Lower leg skin (tissue), 4 donors: ENCODE measurements around the gene MCTP1. TPM values are rescaled to one million over a fixed set of nuclear protein-coding genes. Genes with fewer than 3 reads are reported as not detected.

Source experiments
- DNase-seq, 2 donors: peaks; one replicate each; pipeline ENCODE4 v3.0.0-alpha.2; 2019; ENCODE audit warnings: low spot score in 2 of 2
- H3K4me3 ChIP-seq: fragments of 200-600 bp; sonication (generic); 2 replicates; pipeline ENCODE4 v1.5.1; 2017; ENCODE audit warnings: mild to moderate bottlenecking, low read depth; ENCODE audit not compliant: poor library complexity, severe bottlenecking
- CTCF ChIP-seq, 3 donors: fragments of 450-650 bp; IDR thresholded peaks; one replicate each; pipeline ENCODE4 v1.5.1; 2016; ENCODE audit warnings: antibody characterized with exemption in 3 of 3, mild to moderate bottlenecking in 3 of 3, moderate library complexity in 2 of 3
- POLR2A ChIP-seq, 2 donors: fragments of 450-650 bp; IDR thresholded peaks; one replicate each; pipeline ENCODE4 v1.6.1; 2016 to 2017; ENCODE audit warnings: antibody characterized with exemption in 2 of 2, mild to moderate bottlenecking in 1 of 2, moderate library complexity in 1 of 2
- WGBS, 2 donors: methylation state at CpG; one replicate each; pipeline ENCODE4 v1.1.5; 2018; 5-methylcytosine and 5-hydroxymethylcytosine counted together
- intact Hi-C: fragments of 100-400 bp; cut with DNase I; formaldehyde crosslinking; loops from one replicate; pipeline ENCODE4 v1.15.0; 2023; ENCODE audit warnings: low total_unique reads
- total RNA-seq, 4 donors: library from RNA; depleted of rRNA; stranded (reverse); fragments of >200 nt; gene quantifications; one replicate each; pipeline ENCODE4 v1.1.0, GENCODE V29; 2016

The MCTP1 gene
- total RNA-seq, 4 donors from 2014 or later = 6.3 to 36.5 (median 9.8) TPM

GRCh38 chr5:95111141-95111540, 173.8 kb downstream of the MCTP1 start:
- intact Hi-C loops = no loop called here
- DNase-seq = no peak
- no peak for TF ChIP-seq POLR2A (IDR thresholded peaks at IDR 0.05)
- no peak overlapping the region for H3K4me3 ChIP-seq

GRCh38 chr5:95110118-95110517, 174.8 kb downstream of the MCTP1 start:
- intact Hi-C loops = no loop called here
- 68 to 70% methylated on average over 1 of the region's 1 CpG for WGBS, 2 donors
- DNase-seq = no peak

GRCh38 chr5:95107138-95107537, 177.8 kb downstream of the MCTP1 start:
- TF ChIP-seq POLR2A (IDR thresholded peaks at IDR 0.05) (no peak), CTCF (IDR thresholded peaks at IDR 0.05) (no peak)
- WGBS, 2 donors = 54 to 58% methylated on average over 2 of the region's 2 CpGs
- DNase-seq = no peak
- no peak overlapping the region for H3K4me3 ChIP-seq
- intact Hi-C loops = no loop called here

More at GRCh38 chr5:95110118-95110517, 174.8 kb downstream of the MCTP1 start:
- no peak overlapping the region for H3K4me3 ChIP-seq
- no peak for TF ChIP-seq CTCF (IDR thresholded peaks at IDR 0.05)

GRCh38 chr5:95105638-95106037, 179.3 kb downstream of the MCTP1 start:
- H3K4me3 ChIP-seq = no peak overlapping the region
- no peak for DNase-seq
- intact Hi-C loops = no loop called here
- TF ChIP-seq CTCF (IDR thresholded peaks at IDR 0.05) (no peak), POLR2A (IDR thresholded peaks at IDR 0.05) (no peak)
- 95 to 97% methylated on average over 1 of the region's 1 CpG for WGBS, 2 donors

DNA sequence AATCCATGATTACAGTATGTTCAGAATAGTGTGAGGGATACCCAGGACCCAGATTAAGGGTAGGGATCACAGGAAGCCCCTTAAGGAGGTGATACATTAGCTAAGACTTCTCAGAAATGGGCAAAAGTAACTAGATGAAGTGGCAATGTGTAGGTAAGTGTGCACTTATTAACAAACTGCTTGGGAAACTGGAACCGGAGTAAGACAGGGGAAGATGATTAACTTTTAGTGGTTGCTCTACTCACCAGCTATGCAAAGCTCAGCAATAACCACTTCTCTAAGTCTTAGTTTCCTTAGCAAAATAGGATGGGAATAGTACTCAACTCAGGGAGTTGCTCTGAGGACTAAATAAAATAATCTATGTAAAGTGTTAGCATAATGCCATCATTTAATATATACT, 182.2 kb downstream of the MCTP1 start:
- intact Hi-C loops = no loop called here
- no peak for TF ChIP-seq POLR2A (IDR thresholded peaks at IDR 0.05)
- no peak for TF ChIP-seq CTCF (IDR thresholded peaks at IDR 0.05)
- DNase-seq = no peak
- 79 to 91% methylated on average over 1 of the region's 1 CpG for WGBS, 2 donors
- H3K4me3 ChIP-seq = no peak overlapping the region

- WGBS, 2 donors = 78 to 87% methylated on average over 1 of the region's 1 CpG
- TF ChIP-seq POLR2A (IDR thresholded peaks at IDR 0.05) (no peak), CTCF (IDR thresholded peaks at IDR 0.05) (no peak)
- no peak overlapping the region for H3K4me3 ChIP-seq
- no peak for DNase-seq
- intact Hi-C loops = no loop called here
Measured at GRCh38 chr5:95102080-95102479, 182.8 kb downstream of the MCTP1 start.
